GM21360 (cell line): Measurements from ENCODE around the gene GAS2.

Experiments used
- ATAC-seq: cut with Tn5 transposase; IDR thresholded peaks from one replicate; pipeline ENCODE4 v1.9.1; 2021; ENCODE audit warnings: mild to moderate bottlenecking, moderate library complexity; ENCODE audit not compliant: unreplicated experiment

The GAS2 gene

GRCh38 chr11:22725079-22725478, 58.7 kb downstream of the GAS2 start:
- ATAC-seq = no peak

- ATAC-seq = no peak
These were observed 62.4 kb downstream of the GAS2 start for GRCh38 chr11:22728600-22729389.

GRCh38 chr11:22730319-22730718, 63.9 kb downstream of the GAS2 start:
- ATAC-seq = no peak

- ATAC-seq = no peak
These were observed 66.2 kb downstream of the GAS2 start for GRCh38 chr11:22732588-22732987.

- no peak for ATAC-seq
These were observed 67.3 kb downstream of the GAS2 start for GRCh38 chr11:22733475-22734248.

GRCh38 chr11:22734628-22735345, 68.4 kb downstream of the GAS2 start:
- no peak for ATAC-seq

- no peak for ATAC-seq
These were observed 75.8 kb downstream of the GAS2 start for GRCh38 chr11:22742157-22742613.

- no peak for ATAC-seq
These were observed 83.1 kb downstream of the GAS2 start for GRCh38 chr11:22749536-22749935.

GRCh38 chr11:22752908-22753310, 86.5 kb downstream of the GAS2 start:
- ATAC-seq = peak; percentile 64

GRCh38 chr11:22753416-22753815, 87.0 kb downstream of the GAS2 start:
- no peak for ATAC-seq

GRCh38 chr11:22761066-22761465, 94.7 kb downstream of the GAS2 start:
- ATAC-seq = no peak

GRCh38 chr11:22763166-22763565, 96.8 kb downstream of the GAS2 start:
- no peak for ATAC-seq

- ATAC-seq = no peak
These were observed 98.3 kb downstream of the GAS2 start for GRCh38 chr11:22764735-22765134.

GRCh38 chr11:22768281-22768680, 101.9 kb downstream of the GAS2 start:
- no peak for ATAC-seq

GRCh38 chr11:22769081-22769480, 102.7 kb downstream of the GAS2 start:
- no peak for ATAC-seq

- peak; percentile 76 for ATAC-seq
These were observed 108.3 kb downstream of the GAS2 start for GRCh38 chr11:22774716-22775115.

- no peak for ATAC-seq
These were observed 108.8 kb downstream of the GAS2 start for GRCh38 chr11:22775248-22775647.

- no peak for ATAC-seq
These were observed 112.2 kb downstream of the GAS2 start for GRCh38 chr11:22778642-22779041.

- no peak for ATAC-seq
These were observed 113.4 kb downstream of the GAS2 start for GRCh38 chr11:22779850-22780249.

GRCh38 chr11:22780952-22781593, 114.7 kb downstream of the GAS2 start:
- ATAC-seq = peak; percentile 54

- ATAC-seq = no peak
These were observed 118.8 kb downstream of the GAS2 start for GRCh38 chr11:22785251-22785650.
